ENCODE results near the gene GRIK1.

Gene GRIK1

DNA sequence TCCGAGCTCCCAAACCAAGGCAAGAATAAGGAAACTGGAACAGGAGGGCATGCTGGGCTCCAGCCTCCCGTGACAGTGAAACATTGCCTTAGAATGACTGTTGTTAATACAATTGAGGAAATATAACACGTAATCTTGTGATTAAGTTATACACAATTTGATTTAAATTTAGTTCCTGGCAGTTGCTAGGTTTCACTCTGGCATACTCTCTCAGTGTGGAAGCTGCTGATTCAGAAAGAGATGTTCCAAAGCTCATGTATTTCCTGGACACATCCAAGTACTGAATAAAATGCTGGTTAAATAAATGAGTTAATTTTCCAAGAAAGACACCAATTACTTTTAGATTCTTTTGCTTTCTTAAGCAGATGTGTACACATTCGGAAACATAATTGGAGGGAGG, 176.1 kb downstream of the GRIK1 start:
- TF ChIP-seq KLF1 (tag by site-specific recombination; IDR thresholded peaks at IDR 0.05) (no peak), SCRT1 (tag by site-specific recombination; IDR thresholded peaks at IDR 0.05; ENCODE audit: borderline replicate concordance) (no peak), ZNF394 (tag by site-specific recombination; IDR thresholded peaks at IDR 0.05; ENCODE audit: borderline replicate concordance) (no peak), PRDM1 (tag by site-specific recombination; IDR thresholded peaks at IDR 0.05) (no peak), ZNF211 (tag by site-specific recombination; IDR thresholded peaks at IDR 0.05; ENCODE audit: low read depth) (no peak), ZNF843 (tag by site-specific recombination; IDR thresholded peaks at IDR 0.05) (no peak), ZNF133 (tag by site-specific recombination; IDR thresholded peaks at IDR 0.05) (no peak), ZNF10 (tag by site-specific recombination; IDR thresholded peaks at IDR 0.05) (no peak)
- TF ChIP-seq, protein P1, sequence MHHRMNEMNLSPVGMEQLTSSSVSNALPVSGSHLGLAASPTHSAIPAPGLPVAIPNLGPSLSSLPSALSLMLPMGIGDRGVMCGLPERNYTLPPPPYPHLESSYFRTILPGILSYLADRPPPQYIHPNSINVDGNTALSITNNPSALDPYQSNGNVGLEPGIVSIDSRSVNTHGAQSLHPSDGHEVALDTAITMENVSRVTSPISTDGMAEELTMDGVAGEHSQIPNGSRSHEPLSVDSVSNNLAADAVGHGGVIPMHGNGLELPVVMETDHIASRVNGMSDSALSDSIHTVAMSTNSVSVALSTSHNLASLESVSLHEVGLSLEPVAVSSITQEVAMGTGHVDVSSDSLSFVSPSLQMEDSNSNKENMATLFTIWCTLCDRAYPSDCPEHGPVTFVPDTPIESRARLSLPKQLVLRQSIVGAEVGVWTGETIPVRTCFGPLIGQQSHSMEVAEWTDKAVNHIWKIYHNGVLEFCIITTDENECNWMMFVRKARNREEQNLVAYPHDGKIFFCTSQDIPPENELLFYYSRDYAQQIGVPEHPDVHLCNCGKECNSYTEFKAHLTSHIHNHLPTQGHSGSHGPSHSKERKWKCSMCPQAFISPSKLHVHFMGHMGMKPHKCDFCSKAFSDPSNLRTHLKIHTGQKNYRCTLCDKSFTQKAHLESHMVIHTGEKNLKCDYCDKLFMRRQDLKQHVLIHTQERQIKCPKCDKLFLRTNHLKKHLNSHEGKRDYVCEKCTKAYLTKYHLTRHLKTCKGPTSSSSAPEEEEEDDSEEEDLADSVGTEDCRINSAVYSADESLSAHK (tag by site-specific recombination; IDR thresholded peaks at IDR 0.05), result no peak
- TF ChIP-seq, protein P2, sequence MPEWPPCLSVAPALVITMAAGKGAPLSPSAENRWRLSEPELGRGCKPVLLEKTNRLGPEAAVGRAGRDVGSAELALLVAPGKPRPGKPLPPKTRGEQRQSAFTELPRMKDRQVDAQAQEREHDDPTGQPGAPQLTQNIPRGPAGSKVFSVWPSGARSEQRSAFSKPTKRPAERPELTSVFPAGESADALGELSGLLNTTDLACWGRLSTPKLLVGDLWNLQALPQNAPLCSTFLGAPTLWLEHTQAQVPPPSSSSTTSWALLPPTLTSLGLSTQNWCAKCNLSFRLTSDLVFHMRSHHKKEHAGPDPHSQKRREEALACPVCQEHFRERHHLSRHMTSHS (tag by site-specific recombination; IDR thresholded peaks at IDR 0.05), result no peak
- ChIA-PET POLR2A (no interaction called here), CTCF (no interaction called here)
- H3K9me3 ChIP-seq (ENCODE audit: control insufficient read depth, insufficient read depth, low read depth, low read length), result no peaks in the 10 kb centered on the region
- no peak overlapping the region for H3K27ac ChIP-seq (ENCODE audit: extremely low read depth, low read depth, low read length)
- no peaks in the 10 kb centered on the region for H3K36me3 ChIP-seq (ENCODE audit: control insufficient read depth in 2 of 2, insufficient read depth in 1 of 2, low read length in 2 of 2)
- H3K4me3 ChIP-seq (ENCODE audit: low read depth, low read length), result no peak overlapping the region
- H3K4me1 ChIP-seq (ENCODE audit: control insufficient read depth, insufficient read depth, low read length), result no peaks in the 10 kb centered on the region

- H3K36me3 ChIP-seq (ENCODE audit: control insufficient read depth in 2 of 2, insufficient read depth in 1 of 2, low read length in 2 of 2), result no peaks in the 10 kb centered on the region
- no peak overlapping the region for H3K4me3 ChIP-seq (ENCODE audit: low read depth, low read length)
- ChIA-PET POLR2A (no interaction called here), CTCF (no interaction called here)
- H3K9me3 ChIP-seq (ENCODE audit: control insufficient read depth, insufficient read depth, low read depth, low read length), result no peaks in the 10 kb centered on the region
- H3K4me1 ChIP-seq (ENCODE audit: control insufficient read depth, insufficient read depth, low read length), result no peaks in the 10 kb centered on the region
- H3K27ac ChIP-seq (ENCODE audit: extremely low read depth, low read depth, low read length), result no peak overlapping the region
- TF ChIP-seq, protein P3, sequence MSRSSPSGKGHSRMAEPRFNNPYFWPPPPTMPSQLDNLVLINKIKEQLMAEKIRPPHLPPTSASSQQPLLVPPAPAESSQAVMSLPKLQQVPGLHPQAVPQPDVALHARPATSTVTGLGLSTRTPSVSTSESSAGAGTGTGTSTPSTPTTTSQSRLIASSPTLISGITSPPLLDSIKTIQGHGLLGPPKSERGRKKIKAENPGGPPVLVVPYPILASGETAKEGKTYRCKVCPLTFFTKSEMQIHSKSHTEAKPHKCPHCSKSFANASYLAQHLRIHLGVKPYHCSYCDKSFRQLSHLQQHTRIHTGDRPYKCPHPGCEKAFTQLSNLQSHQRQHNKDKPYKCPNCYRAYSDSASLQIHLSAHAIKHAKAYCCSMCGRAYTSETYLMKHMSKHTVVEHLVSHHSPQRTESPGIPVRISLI (tag by site-specific recombination; IDR thresholded peaks at IDR 0.05), result no peak
- TF ChIP-seq ZNF302 (tag by site-specific recombination; IDR thresholded peaks at IDR 0.05; ENCODE audit: low read depth), result no peak
- TF ChIP-seq, protein P4, sequence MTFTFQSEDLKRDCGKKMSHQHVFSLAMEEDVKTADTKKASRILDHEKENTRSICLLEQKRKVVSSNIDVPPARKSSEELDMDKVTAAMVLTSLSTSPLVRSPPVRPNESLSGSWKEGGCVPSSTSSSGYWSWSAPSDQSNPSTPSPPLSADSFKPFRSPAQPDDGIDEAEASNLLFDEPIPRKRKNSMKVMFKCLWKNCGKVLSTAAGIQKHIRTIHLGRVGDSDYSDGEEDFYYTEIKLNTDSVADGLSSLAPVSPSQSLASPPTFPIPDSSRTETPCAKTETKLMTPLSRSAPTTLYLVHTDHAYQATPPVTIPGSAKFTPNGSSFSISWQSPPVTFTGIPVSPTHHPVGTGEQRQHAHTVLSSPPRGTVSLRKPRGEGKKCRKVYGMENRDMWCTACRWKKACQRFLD (tag by site-specific recombination; IDR thresholded peaks at IDR 0.05), result no peak
- TF ChIP-seq ZBTB21 (tag by site-specific recombination; IDR thresholded peaks at IDR 0.05), result no peak
- TF ChIP-seq ZNF560 (tag by site-specific recombination; IDR thresholded peaks at IDR 0.05; ENCODE audit: borderline replicate concordance), result no peak
Measured at GRCh38 chr21:29762570-29763082, 177.2 kb downstream of the GRIK1 start.

DNA sequence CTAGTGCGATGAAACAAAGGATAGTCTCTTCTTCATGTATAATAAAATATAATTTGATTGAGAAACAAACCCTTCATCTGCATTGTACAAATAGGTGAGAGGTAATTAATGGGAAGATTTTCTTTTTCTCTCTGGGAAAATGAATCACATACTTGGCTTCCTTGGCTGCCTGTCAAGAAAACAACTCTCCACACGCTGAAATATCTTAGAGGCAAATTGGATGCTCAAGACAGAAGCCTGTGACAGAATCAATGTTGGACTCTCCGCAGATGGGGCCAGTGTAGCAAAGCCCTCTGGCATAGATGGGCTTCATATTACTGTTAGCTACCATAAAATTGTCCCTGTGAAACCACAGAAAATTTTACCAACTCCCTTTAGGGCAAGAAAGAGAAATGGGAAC, 186.6 kb downstream of the GRIK1 start:
- H3K4me1 ChIP-seq (ENCODE audit: control insufficient read depth, insufficient read depth, low read length), result no peaks in the 10 kb centered on the region
- no peaks in the 10 kb centered on the region for H3K9me3 ChIP-seq (ENCODE audit: control insufficient read depth, insufficient read depth, low read depth, low read length)
- H3K36me3 ChIP-seq (ENCODE audit: control insufficient read depth in 2 of 2, insufficient read depth in 1 of 2, low read length in 2 of 2), result no peaks in the 10 kb centered on the region
- CTCF ChIA-PET, result no interaction called here
- POLR2A ChIA-PET, result no interaction called here
- H3K27ac ChIP-seq (ENCODE audit: extremely low read depth, low read depth, low read length), result no peak overlapping the region
- no peak overlapping the region for H3K4me3 ChIP-seq (ENCODE audit: low read depth, low read length)
- TF ChIP-seq ZNF791 (tag by site-specific recombination; IDR thresholded peaks at IDR 0.05), result no peak
- TF ChIP-seq, protein P5, sequence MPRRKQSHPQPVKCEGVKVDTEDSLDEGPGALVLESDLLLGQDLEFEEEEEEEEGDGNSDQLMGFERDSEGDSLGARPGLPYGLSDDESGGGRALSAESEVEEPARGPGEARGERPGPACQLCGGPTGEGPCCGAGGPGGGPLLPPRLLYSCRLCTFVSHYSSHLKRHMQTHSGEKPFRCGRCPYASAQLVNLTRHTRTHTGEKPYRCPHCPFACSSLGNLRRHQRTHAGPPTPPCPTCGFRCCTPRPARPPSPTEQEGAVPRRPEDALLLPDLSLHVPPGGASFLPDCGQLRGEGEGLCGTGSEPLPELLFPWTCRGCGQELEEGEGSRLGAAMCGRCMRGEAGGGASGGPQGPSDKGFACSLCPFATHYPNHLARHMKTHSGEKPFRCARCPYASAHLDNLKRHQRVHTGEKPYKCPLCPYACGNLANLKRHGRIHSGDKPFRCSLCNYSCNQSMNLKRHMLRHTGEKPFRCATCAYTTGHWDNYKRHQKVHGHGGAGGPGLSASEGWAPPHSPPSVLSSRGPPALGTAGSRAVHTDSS (tag by site-specific recombination; IDR thresholded peaks at IDR 0.05), result no peak
- no peak for TF ChIP-seq ZNF24 (tag by site-specific recombination; IDR thresholded peaks at IDR 0.05)
- TF ChIP-seq ZXDB (tag by site-specific recombination; IDR thresholded peaks at IDR 0.05), result no peak
- TF ChIP-seq, protein P6, sequence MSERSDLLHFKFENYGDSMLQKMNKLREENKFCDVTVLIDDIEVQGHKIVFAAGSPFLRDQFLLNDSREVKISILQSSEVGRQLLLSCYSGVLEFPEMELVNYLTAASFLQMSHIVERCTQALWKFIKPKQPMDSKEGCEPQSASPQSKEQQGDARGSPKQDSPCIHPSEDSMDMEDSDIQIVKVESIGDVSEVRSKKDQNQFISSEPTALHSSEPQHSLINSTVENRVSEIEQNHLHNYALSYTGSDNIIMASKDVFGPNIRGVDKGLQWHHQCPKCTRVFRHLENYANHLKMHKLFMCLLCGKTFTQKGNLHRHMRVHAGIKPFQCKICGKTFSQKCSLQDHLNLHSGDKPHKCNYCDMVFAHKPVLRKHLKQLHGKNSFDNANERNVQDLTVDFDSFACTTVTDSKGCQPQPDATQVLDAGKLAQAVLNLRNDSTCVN (tag by site-specific recombination; optimal IDR thresholded peaks at IDR 0.05), result no peak
- TF ChIP-seq SP2 (tag by site-specific recombination; IDR thresholded peaks at IDR 0.05), result no peak
- no peak for TF ChIP-seq ZSCAN18 (tag by site-specific recombination; IDR thresholded peaks at IDR 0.05)
- no peak for TF ChIP-seq ZNF114 (tag by site-specific recombination; IDR thresholded peaks at IDR 0.05)
